ES-I3 (cell line): ENCODE data around the gene RSRC2.
"Not testable (repeated sequence)": the region's sequence is repeated elsewhere in the genome, so short reads cannot be mapped to it uniquely, and the experiment has no call there.

Experiments used
- H3K36me3 ChIP-seq: 2 replicates; pipeline ENCODE4 v1.6.1; 2013; ENCODE audit warnings: mild to moderate bottlenecking, low read length, control low read depth, moderate library complexity; ENCODE audit not compliant: insufficient read depth
- H3K4me1 ChIP-seq: 2 replicates; pipeline ENCODE4 v1.6.1; 2013; ENCODE audit warnings: mild to moderate bottlenecking, control low read depth, low read length; ENCODE audit not compliant: insufficient read depth
- H3K9ac ChIP-seq: 2 replicates; pipeline ENCODE4 v1.6.1; 2013; ENCODE audit warnings: low read depth, mild to moderate bottlenecking, low read length, moderate library complexity
- H3K9me3 ChIP-seq: 2 replicates; pipeline ENCODE4 v1.6.1; 2013; ENCODE audit warnings: mild to moderate bottlenecking, low read length, moderate library complexity; ENCODE audit not compliant: control insufficient read depth, insufficient read depth

RSRC2 gene

GRCh38 chr12:122526683-122527477 lies at the start of gene RSRC2, which contains the start of gene KNTC1:
TSS of gene RSRC2 (minus strand) at chr12:122526936. CDS start at chr12:122526853, 83 bp downstream.
TSS of gene KNTC1 (plus strand) at chr12:122527249. CDS start at chr12:122530064, 2,815 bp downstream.
- no peaks in the 10 kb centered on the region for H3K9me3 ChIP-seq

GRCh38 chr12:122571821-122572220 lies 45.1 kb upstream of the RSRC2 start:
- Histone ChIP-seq H3K9ac (no peak overlapping the region), H3K36me3 (peaks cover 28% of the 10 kb centered on the region), H3K9me3 (no peaks in the 10 kb centered on the region), H3K4me1 (no peaks in the 10 kb centered on the region)

More at GRCh38 chr12:122526683-122527477, at the start of gene RSRC2, which contains the start of gene KNTC1:
- peaks cover 3% of the 10 kb centered on the region; the same call in 1 of the 2 replicates for H3K4me1 ChIP-seq
- peak within 1 kb of the TSS; percentile 100 for H3K9ac ChIP-seq
- H3K36me3 ChIP-seq: peaks cover 12% of the 10 kb centered on the region

- not testable (repeated sequence) for H3K9ac ChIP-seq, H3K4me1 ChIP-seq, H3K9me3 ChIP-seq
- H3K36me3 ChIP-seq: peaks cover 26% of the 10 kb centered on the region
These were observed 43.3 kb upstream of the RSRC2 start for GRCh38 chr12:122570006-122570405.

GRCh38 chr12:122569288-122569687 lies 42.6 kb upstream of the RSRC2 start:
- Histone ChIP-seq H3K9me3 (no peaks in the 10 kb centered on the region), H3K4me1 (no peaks in the 10 kb centered on the region), H3K36me3 (peaks cover 19% of the 10 kb centered on the region), H3K9ac (no peak overlapping the region)

GRCh38 chr12:122566816-122567215 lies 40.1 kb upstream of the RSRC2 start:
- H3K4me1 ChIP-seq, H3K9ac ChIP-seq, H3K9me3 ChIP-seq: not testable (repeated sequence)
- H3K36me3 ChIP-seq: peaks cover 12% of the 10 kb centered on the region

GRCh38 chr12:122563361-122563760 lies 36.6 kb upstream of the RSRC2 start:
- no peaks in the 10 kb centered on the region for H3K4me1 ChIP-seq
- no peak overlapping the region for H3K9ac ChIP-seq
- peaks cover 7% of the 10 kb centered on the region for H3K36me3 ChIP-seq
- H3K9me3 ChIP-seq: no peaks in the 10 kb centered on the region

- no peaks in the 10 kb centered on the region for H3K9me3 ChIP-seq
- no peaks in the 10 kb centered on the region for H3K4me1 ChIP-seq
- H3K36me3 ChIP-seq: peaks cover 4% of the 10 kb centered on the region; the same call in 1 of the 2 replicates
- no peak overlapping the region for H3K9ac ChIP-seq
These were observed 33.4 kb upstream of the RSRC2 start for GRCh38 chr12:122560138-122560537.

GRCh38 chr12:122558745-122559641 lies 32.3 kb upstream of the RSRC2 start:
- Histone ChIP-seq H3K9ac (no peak overlapping the region), H3K9me3 (no peaks in the 10 kb centered on the region), H3K4me1 (no peaks in the 10 kb centered on the region), H3K36me3 (peaks cover 4% of the 10 kb centered on the region; the same call in 1 of the 2 replicates)

GRCh38 chr12:122547330-122547729 lies 20.6 kb upstream of the RSRC2 start:
- Histone ChIP-seq H3K9me3 (no peaks in the 10 kb centered on the region), H3K9ac (no peak overlapping the region), H3K4me1 (no peaks in the 10 kb centered on the region), H3K36me3 (peaks cover 14% of the 10 kb centered on the region)

GRCh38 chr12:122545855-122546254 lies 19.1 kb upstream of the RSRC2 start:
- Histone ChIP-seq H3K4me1 (no peaks in the 10 kb centered on the region), H3K9ac (no peak overlapping the region), H3K36me3 (peaks cover 12% of the 10 kb centered on the region), H3K9me3 (no peaks in the 10 kb centered on the region)

- H3K4me1 ChIP-seq: no peaks in the 10 kb centered on the region
- H3K36me3 ChIP-seq: peaks cover 12% of the 10 kb centered on the region
- no peak overlapping the region for H3K9ac ChIP-seq
- no peaks in the 10 kb centered on the region for H3K9me3 ChIP-seq
These were observed 17.8 kb upstream of the RSRC2 start for GRCh38 chr12:122544537-122544936.

GRCh38 chr12:122538496-122538895 lies 11.8 kb upstream of the RSRC2 start:
- Histone ChIP-seq H3K9me3 (no peaks in the 10 kb centered on the region), H3K9ac (no peak overlapping the region), H3K36me3 (peaks cover 28% of the 10 kb centered on the region), H3K4me1 (no peaks in the 10 kb centered on the region; the same call in 1 of the 2 replicates)

- H3K36me3 ChIP-seq: peaks cover 27% of the 10 kb centered on the region
- no peak overlapping the region for H3K9ac ChIP-seq
- H3K4me1 ChIP-seq: no peaks in the 10 kb centered on the region; the same call in 1 of the 2 replicates
- no peaks in the 10 kb centered on the region for H3K9me3 ChIP-seq
These were observed 10.3 kb upstream of the RSRC2 start for GRCh38 chr12:122537021-122537420.

GRCh38 chr12:122533856-122534255 lies 7.1 kb upstream of the RSRC2 start:
- Histone ChIP-seq H3K36me3 (peaks cover 29% of the 10 kb centered on the region), H3K9ac (no peak overlapping the region), H3K9me3 (no peaks in the 10 kb centered on the region), H3K4me1 (no peaks in the 10 kb centered on the region; the same call in 1 of the 2 replicates)
